ENCODE measurements around the gene TEKTIP1.

- TF ChIP-seq CTCF (IDR thresholded peaks at IDR 0.05) (no peak), POLR2A (IDR thresholded peaks at IDR 0.05) (peak in 2 of 4 donors; percentile 73 to 96), POLR2AphosphoS5 (IDR thresholded peaks at IDR 0.05) (peak; percentile 9 to 84), EP300 (IDR thresholded peaks at IDR 0.05) (peak in 1 of 4 donors; percentile 28)
Observed at GRCh38 chr19:3557461-3558248, 18.7 kb downstream of the TEKTIP1 start, which contains the start of gene MFSD12.

Data from upper lobe of left lung (tissue), 4 donors.